HTERT RPE-1 (cell line): ENCODE measurements around the gene ARHGAP4.

Experiments
- in situ Hi-C: fragments of 300-500 bp; cut with MboI; formaldehyde crosslinking; loops from 4 replicates; pipeline ENCODE4 v1.14.3; 2020; ENCODE audit warnings: low sequenced_read_pairs

The ARHGAP4 gene

DNA sequence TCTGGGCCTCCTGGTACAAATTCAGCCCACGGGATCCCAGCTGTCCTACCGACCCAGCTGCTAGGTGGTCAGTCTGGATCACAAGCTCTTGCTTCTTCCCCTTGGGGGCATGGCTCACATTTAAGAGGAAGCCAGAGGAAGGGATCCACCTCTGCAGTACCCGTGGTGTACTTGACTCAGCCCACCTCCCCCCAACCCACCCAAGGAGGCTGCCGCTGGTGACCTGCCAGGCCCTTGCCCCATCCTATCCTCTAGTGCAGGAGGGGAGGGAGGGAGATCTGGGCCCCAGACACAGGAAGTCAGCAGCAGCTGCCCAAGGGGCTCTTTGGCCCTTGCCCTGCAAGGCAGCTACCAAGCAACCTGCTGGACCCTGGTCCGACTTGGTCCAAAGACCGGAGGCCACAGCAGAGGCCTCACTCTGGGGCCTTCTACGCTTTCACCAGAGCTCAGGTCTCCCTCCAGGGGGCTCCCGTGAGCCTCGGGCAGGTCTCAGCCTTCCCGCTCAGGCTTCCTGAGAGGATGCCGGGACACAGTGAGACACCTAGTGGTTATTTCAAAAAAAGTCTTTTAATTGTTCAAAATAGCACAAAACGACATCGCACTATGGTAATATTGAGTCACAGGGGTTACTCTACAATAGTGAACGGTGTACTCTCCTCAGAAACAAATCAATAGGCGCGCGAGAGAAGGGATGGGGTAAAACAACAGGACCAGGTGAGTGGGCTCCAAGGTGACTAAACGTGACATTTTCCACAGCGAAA, 21.1 kb upstream of the ARHGAP4 start:
- in situ Hi-C loops, result no loop called here

DNA sequence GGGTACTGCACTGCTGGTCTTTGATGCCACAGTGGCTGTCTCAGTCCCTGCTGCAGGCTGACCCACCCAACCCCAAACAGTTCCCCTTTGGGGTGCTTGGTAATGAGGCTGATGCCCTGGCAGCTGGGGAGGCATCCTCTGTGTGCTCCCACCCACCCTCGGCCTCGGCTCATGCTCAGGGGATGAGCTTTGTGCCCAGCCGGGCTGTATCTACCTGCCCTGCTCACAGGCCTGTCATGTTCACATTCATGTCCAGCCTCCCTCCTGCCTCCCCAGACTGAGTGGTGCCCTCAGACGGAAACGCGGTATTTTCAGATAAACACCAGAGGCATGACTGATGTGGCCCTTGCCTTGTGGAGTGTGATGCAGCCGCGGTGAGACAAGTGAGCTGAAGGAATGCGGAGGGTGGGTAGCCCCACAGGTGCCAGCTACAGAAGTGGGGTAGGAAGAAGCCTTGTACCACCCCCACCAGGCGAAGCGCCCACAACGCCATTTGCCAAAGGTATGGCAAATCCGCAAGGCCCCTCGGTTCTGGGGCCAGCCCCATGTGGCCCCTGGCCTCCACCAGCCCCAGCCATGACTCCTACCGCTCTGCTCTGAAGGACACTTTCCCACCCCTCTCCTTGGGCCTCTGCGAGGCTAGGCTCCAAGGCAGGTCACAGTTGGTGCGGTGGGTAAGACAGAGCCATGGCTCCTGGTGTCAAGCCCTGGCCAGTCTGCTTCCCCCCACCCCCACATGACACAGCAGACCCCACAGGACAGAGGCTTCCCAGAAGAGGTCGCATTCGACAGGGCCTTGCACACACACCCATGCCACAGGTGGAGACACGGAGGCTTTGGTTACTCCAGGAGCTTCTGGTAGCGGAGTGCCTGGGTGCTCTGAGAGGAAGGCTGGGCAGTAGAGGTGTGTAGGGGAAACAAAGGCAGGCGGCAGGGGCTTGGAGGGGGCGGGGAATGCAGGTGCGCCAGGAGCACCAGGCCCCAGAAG, 20.2 kb upstream of the ARHGAP4 start:
- in situ Hi-C loops, result no loop called here

DNA sequence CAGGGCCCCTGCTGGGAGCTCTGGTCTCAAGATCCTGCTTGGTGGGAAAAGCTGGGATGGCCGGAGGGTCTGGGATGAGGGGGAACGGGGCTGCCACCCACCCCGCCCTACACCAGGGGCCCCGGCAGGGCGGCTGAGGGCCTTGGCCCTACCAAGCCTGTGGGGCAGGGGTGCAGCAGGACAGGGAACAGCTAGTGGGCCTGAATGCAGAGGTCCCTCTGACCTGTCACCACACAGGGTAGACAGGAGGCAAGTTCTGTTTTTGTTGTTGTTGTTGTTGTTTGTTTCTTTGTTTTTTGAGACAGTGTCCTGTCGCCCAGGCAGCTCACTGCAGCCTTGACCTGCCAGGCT, 18.7 kb upstream of the ARHGAP4 start:
- in situ Hi-C loops, result no loop called here

DNA sequence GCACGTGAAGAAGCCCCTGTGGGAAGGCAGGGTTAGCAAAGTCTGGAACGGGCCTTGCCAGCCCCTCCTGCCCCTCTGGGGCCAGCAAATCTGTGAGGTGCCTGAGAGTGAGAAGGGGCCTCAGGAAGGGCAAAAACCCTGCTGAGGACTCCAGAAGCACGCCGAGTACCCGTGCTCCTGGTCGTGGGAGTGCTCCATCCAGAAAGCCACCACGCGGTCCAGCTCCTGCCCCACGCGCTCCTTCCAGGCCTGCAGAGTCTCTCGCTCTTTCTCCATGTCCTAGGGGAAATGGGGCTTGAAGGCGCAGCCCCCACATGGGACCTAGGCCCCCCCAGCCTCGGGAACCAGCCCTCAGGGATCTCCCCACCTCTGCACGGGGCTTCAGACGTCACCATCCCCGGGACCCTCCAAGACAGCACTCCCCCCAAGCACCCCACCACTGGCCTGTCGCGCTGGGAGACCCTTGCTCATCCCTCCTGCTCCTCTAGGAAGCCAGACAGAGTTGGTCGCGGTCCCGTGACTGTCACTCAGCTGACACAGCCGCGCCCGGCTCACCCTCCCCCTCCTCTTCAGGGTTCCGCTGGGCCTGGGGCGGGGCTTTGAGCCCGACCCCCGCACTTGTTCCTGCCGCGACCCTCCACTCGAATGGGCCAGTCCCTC, 18.2 kb upstream of the ARHGAP4 start, which contains the start of gene RENBP:
Gene RENBP, minus strand, starts transcription at position 504 of the 660 bp plus-strand sequence. Its CDS starts 33 bp downstream, at position 471.
- in situ Hi-C loops, result no loop called here

DNA sequence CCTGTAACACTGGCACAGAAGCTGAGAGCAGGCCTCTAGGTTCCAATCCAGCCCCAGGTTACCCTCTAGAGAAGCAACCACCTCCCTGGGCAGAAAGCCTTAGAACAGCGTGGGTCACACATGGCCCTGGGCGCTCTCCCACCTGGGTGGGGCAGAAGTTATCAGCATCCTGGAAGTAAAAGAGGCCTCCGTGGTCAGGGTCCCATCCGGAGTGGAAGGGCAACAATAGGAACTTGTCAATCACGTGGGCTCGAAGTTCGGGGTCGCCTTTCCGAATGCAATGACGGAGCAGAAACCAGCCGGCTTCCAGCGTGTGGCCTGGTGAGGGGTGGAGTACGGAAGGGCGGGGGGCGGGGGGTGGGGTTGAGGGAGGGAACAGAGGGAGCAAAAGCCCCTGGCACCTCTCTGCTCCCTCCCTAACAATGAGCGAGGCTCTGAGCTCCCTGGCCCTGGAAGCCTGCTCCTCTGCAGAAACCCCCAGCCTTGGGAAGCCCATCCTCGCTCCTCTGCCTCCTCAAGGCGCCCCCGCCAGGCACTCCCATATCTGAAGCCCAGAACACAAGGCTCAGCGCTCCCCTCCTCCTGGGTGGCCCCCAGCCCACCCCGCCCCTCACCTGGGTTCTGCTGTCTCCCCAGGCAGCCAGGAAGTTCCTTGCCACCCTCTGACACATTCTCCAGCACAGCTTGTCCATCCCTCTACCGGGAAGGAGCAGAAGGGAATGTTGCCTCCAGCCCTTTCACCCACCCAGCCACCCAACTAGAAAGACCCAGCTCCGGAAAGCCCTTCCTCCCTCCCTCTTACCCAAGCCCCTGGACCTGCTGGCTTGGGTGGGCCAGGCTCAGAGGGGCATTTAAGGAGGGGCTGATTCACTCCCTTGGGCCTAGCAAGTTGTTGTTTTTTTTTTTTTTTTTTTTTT, 15.5 kb upstream of the ARHGAP4 start:
- in situ Hi-C loops, result no loop called here

DNA sequence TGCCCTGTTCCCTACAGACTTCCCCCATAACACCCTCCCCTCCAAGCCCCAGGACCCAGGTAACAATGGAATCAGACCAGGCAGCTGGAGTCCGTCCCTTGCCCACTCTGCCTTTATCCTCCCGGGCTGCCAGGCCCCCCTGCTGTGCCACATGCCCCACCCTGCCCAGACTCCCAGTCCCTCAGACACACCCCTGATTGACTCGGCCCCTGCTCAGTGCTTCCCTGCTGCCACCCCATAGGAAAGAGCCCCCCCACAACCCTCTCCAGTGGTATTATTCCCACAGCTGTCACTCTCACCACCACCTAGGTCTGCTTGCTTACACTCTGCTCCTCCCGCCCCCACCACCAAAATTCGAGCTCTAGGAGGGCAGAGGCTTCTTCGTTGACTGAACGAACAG, 13.5 kb upstream of the ARHGAP4 start:
- in situ Hi-C loops, result no loop called here

DNA sequence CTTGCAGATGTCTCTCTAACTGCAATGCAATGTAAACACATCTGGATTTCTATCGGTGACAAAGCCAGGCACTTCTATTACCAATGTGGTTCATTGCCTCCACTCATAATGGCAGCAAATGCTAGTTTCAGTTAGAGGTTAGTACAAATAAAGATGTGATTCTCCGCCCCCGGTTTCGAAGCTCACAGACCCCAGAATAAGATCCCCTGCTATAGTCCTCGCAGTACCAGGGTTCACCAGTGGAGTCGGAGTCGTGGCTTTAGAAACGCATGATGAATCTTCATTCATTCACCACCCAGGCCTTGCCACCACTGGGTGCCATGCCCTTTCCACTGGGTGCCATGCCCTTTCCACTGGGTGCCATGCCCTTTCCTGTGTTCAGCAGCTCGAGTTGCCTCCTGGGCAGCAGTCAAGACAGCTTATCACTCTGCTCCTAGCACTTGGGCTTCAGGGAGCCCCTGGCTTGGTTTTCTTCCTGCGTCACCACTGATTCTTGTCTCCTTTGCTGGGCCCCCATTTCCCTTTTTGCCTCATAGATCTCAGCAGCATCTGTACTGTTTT, 12.2 kb upstream of the ARHGAP4 start:
- in situ Hi-C loops, result no loop called here

DNA sequence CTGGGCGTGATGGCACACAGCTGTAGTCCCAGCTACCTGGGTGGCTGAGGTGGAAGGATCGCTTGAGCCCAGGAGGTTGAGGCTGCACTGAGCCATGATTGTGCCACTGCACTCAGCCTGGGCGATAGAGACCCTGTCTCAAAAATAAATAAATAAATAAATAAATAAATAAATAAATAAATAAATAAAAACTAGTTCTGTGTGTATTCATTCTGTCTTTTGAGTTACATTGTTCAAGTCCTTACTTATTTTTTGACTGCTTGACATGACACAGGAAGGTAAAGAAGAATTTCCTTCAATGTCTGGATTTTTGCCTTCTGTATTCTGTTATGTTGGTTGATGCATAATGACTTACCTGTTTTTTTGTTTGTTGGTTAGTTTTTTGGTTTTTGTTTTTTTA, 11.0 kb upstream of the ARHGAP4 start:
- in situ Hi-C loops, result no loop called here

DNA sequence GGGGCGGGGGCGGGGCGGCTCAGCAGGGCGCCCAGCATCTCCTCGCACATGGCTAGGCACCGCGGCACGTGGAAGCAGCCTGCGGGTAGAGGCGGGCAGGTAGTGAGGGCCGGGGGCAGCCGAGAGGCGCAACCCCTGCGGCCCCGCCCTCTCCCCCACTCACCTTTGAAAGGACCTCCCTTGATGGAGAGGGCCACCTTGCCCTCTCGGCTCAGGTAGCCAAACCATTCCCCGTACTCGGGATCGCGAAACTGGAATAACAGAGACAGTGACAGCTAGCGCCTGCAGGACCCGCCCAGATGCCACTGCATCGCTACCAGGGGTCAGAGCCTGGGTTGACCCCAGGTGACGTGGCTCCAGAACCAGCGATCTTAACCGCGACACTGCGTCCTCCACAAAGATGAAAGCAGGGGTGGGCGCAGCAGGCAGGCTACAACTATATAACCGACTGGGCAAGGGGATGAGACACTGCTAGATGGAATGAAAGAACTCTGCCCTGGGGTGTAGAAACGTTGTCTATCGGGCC, 9.3 kb upstream of the ARHGAP4 start:
- in situ Hi-C loops, result no loop called here

DNA sequence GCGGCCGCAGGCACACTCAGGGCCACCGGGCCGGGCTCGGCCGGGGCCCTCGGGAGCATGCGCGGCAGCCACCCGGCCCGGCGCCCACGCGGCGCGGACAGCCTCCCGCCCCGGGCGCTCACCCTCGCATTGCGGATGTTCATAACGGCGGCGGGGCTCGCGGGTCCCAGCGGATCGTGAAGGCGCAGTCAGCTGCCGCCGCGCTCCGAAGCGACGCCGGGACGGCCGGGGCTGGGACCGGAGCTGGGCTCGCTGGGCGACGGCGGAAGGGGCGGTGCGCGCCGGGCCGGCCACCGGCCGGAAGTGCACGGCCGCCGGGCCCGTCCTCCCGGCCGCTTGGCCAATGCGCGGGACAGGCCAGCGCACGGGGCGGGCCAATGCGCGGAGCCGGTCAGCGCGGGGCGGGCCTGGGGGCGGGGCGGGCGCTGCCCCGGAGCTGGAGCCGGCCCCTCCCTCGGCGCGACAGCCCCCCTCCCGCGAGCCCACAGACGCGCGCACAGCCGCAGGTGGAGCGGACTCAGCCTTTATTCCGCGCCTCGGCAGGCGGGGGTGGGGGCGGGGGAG, 8.8 kb upstream of the ARHGAP4 start, which contains the start of gene NAA10:
Gene NAA10, minus strand, starts transcription at position 276 of the 564 bp plus-strand sequence. Its CDS starts 133 bp downstream, at position 143.
- in situ Hi-C loops, result no loop called here

DNA sequence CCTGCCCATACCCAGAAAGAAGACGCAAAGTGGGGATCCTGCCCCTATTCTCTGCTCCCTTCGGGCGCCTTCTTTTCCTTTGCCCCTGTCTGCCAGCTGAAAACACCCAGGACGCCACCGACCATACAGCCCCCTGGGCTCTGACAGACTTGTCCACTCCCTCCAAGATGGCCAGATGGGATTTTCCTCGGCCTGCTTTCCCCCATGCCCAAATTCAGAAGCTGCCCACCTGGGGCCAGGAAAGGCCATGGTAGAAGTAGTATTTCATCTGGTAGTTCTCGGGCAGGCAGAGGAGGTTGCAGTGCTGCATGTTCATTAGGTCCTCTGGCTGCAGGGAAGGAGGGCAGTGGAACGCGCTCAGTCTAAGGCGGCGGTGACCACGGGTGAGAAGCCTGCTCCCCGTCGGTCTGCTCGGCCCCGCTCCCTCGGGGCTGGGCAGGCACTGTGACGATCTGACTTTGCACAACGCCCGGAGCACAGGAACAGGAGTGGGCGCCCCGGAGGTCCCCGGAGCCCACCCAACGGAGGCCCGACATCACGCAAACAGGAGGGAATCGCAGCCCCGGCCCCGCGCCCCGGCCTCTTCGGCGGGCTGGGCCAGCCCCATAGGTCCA, 8.2 kb upstream of the ARHGAP4 start:
- in situ Hi-C loops, result no loop called here

DNA sequence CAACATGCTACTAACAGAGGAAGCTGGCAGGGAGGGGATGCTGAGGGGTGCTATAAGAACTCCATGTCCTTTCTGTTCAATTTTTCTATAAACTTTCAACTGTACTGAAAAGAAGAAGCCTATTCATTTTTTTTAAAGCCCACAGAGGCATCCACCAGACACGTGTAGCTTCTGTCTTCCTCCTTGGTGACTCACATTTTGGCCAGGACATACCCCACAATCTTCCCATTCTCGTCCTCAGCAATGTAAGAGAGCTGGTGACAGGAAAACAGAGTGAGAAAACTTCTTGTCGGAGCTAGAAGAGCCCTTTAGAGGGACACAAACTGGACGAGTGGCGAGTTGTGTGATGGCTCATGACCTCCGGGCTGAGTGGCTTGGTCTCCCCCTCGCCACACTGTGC, 7.7 kb upstream of the ARHGAP4 start:
- in situ Hi-C loops, result no loop called here

DNA sequence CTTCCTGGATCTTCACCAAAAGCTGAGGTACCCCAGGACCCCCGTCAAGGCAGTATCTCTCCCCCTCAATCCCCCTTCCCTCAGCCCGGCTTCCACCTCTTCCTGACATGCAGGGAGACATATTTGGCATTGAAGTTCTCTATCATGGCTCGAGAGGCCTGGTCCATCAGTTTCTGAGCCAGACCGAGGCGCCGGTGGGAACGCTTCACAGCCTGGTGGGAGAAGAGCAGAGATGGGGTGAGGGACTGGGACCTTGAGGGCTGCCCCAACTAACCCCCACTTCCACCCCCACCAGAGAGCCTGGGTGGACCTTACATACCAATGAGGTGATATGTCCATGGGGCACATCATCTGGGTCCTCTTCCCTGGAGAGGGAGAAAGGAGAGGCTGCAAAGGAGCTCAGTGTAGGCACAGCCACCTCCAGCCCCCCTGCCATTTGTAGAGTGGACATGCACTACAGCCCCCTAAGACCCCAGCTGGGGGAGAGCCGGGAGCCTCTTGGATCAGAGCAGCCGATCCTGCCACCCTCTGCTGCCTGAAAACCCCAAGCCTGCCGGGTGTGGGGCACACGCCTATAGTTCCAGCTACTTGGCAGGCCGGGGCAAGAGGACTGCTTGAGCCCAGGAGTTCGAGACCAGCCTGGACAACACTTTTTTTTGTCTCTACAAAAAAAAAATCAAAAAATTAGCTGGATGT, 6.3 kb upstream of the ARHGAP4 start:
- in situ Hi-C loops, result no loop called here

DNA sequence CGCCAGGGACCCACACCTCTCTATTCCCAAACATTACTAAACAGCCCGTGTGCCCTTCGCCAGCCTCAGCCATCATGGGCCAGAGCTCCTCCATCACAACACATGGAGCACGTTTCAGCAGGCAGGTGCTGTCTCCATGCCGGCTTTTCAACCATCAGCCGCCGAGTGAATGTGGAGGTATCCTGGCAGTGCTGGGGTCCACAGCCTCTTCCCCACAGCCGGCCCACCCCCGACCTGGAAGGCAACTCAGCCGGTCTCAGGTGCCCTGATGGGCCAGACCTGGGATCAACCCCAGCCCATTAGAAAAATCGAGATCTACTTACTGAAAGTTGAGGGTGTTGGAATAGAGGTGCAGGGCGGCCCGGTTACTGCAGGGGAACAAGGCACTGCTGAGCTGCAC, 5.7 kb upstream of the ARHGAP4 start:
- in situ Hi-C loops, result no loop called here

DNA sequence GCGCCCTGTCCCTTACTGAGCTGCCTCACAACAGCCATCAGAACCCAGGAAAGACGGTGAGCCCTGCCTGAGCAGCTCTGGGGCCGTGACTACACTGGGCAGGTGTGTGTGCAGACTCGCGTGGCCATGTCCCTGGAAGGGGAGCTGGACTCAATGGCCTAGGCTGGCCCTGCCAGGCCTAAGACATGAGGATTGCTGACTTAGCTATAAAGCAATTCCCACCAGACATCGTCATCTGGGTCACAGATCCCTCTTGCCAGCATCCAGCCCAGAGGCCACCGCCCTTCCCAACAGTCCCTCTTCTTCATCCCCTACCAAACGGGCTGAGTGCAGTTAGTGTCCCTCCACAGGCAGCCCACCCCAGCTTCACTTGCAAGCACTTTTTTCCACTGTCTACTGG, 5.1 kb upstream of the ARHGAP4 start:
- in situ Hi-C loops, result no loop called here

DNA sequence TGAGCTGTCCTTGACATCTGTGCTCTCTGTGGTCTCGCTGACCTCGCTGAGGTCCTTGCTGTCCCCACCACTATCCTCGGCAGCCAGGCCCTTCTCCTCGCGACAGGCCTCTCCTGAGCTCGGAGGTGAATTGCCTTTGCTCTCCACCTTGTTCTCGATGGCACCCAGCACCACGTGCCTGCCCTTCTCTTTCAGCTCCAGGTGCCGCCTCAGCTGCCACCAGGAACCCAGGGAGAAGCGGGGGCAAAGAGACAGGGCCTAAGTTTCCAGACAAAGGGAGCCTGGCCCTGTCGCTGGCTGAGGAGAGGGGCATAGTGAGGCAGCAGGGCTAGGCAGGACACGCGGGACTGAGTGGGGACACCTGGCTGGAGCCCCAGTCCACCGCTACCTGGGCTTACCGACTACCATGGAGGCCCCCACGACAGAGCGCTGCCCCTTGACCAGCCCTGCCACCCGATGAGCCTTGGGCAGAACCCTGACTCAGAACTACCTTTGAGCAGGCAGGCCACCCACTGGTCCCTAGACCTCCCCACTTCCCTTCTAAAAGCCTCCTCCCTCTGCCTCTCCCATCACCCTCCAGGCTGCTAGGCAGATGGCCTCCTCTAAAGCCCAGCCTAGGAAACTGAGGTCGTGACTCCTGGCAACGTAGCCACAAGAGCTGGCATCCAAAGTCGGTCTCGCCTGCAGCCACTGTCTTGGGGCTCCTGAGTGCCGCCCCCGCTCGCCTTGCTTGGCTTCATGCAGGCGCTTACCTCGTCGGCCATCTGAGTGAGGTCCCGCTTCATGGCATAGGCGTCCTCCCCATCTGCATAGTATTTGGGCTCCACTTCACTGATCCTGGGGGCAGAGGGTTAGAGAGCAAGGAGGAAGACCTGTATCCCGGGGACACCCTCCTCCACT, 4.2 kb upstream of the ARHGAP4 start:
- in situ Hi-C loops, result no loop called here

DNA sequence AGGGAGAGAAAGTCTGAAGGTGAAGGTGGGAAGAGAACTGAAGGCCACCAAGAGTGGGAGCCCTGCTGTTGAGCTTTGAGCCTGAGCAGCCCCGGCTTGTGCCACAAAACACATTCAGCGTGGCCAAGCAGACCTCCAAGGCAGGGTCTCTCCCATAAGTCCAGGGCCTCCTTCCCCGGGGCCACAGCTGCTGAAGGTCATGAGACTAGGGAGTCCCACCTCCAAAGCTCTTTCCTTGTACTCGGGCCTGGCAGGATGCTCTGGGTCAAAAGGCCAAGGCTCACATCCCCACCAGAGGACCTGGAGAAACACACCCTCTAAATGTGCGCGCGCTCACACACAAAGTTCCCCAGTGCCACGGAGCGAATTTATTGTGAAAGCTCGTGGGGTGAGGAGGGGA, 3.5 kb upstream of the ARHGAP4 start:
- in situ Hi-C loops, result no loop called here
